Middle frontal gyrus (tissue), 1 donor: ENCODE measurements around the gene BET1L.

Experiments
- DNase-seq: peaks from one replicate; pipeline ENCODE4 v3.0.0-alpha.2; 2015; ENCODE audit warnings: low spot score; ENCODE audit errors: extremely low spot score

The BET1L gene

DNA sequence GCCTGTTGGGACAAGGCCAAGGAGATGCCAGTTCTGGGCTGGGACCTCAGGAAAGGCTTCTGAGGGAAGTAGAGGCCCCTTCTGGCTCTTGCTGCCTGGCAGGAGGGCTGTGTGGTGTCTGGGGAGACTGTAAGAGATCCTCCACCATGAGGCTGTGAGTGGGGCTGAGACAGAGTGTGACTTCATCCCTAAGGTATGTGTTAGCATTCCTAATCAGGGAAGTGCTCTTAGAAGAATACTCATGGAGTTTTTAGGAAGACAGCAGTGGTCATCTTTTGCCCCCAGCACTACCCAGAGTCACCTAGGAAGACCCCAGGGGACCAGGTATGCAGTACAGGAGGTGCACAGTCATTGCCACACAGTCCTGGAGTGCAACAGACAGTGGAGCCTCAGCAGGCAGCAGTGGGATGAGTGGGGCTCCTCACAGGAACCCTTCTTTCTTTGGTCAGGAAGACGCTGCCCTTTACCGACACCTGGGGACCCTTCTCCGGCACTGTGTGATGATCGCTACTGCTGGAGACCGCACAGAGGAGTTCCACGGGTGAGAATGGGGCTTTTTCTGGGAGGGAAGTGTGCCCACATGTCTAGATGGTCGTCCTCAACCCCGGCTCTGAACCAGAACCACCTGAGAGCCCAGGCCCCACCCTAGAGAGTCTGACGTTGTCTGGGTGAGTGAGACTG lies 3.1 kb upstream of the BET1L start:
- DNase-seq, result no peak

DNA sequence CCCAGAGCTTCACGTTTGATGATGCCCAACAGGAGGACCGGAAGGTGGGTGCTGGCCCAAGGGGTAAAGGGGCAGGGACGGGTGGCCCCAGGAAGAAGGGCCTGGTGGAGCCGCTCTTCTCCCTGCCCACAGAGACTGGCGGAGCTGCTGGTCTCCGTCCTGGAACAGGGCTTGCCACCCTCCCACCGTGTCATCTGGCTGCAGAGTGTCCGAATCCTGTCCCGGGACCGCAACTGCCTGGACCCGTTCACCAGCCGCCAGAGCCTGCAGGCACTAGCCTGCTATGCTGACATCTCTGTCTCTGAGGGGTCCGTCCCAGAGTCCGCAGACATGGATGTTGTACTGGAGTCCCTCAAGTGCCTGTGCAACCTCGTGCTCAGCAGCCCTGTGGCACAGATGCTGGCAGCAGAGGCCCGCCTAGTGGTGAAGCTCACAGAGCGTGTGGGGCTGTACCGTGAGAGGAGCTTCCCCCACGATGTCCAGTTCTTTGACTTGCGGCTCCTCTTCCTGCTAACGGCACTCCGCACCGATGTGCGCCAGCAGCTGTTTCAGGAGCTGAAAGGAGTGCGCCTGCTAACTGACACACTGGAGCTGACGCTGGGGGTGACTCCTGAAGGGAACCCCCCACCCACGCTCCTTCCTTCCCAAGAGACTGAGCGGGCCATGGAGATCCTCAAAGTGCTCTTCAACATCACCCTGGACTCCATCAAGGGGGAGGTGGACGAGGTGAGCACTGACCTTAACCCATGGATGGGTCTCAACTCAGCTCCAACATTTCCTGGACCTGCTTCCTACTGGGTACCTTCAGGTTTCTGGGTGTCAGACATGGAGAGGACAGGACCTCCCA lies 2.3 kb upstream of the BET1L start:
- DNase-seq, result no peak

DNA sequence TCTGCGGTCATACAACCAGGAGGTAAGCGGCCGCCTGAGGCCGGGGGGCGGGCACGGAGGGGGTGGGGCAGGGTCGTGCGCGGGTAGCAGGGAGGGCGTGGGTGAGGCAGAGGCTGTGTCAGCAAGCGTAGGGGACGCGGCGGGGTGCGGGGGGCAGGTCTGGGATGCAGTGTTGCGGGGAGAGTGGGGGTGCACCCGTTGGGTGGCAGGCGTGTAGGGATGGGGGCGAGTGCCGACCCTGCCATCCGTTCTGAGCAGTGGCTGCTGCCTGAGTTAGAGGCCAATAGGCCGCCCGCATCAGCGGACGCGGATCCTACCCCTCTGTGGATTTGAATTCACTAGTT lies 1.7 kb upstream of the BET1L start:
- no peak for DNase-seq

DNA sequence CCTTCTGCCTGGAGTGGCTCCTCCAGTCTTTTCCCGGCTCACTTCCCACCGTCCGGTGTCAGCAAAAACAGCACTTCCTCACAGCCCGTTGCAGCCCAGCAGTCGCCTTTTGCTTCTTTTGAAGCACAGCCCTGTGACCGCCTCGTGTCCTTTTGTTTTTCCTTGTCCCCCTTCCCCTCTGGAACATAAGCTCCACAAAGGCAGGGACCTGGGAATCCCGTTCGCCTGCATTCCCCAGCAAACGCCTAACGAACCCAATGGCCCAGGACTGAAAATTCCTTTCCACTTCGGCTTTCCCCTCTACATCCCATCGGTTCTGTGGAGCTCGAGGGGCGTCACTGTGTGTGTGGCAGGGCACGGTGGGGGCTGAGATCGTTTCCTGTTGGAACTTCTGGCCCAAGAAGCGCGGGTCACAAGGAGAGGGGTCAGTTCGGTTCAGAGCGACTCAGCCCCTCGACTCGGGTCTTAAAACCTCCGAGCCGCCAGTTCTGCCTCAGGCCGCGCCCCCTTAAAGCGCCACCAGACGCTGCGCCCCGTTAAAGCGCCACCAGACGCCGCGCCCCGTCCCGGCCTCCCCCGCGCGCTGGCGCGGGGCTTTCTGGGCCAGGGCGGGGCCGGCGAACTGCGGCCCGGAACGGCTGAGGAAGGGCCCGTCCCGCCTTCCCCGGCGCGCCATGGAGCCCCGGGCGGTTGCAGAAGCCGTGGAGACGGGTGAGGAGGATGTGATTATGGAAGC lies 1.1 kb upstream of the BET1L start:
- DNase-seq, result peak; percentile 56

DNA sequence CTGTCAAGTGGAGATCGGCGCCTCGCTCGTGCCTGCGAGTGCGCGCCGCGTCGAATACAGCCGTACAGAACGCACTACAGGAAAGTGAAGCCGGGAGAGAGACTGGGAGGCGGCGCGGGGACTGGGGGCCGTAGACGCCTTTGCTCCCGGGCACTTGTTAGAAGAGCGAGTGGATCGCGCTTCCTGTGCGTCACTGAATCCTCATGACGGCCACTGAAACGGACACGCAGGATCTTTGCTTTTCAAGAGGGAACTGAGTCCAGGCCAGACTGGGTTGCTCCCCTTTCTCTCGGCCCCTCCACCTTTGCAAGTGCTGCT lies 623 bp upstream of the BET1L start:
- DNase-seq, result no peak

DNA sequence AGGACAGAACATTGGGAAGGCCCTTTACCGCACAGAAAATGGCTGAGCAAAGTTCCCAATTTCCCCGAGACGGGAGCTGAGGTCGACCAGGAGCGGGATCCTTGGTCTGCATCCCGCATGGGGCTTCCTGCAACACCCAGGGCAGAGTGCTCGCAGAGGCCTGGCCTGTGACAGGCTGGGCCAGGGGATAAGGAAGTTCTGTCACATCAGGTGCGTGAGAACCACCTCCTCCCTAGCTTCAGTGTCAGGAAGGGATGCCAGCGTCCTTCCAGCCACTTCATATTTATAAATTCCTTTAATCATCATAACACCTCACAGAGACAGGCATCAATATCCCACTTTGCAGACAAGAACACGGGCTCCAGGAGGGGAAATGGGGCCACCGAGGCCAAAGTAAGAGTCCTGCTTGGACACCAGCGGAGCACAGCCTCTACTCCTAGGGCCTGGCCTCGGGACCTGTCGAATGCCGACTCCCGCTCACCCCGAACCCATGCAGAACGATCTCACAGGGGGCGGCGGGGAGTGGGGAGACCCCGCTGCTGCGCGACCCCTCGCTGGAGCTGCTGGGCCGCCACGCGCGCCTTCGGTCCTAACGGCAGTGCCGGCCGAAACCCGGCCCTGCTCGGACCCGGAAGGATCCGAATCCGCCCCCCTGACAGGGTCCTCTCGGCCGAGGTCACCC lies 532 bp downstream of the BET1L start:
- DNase-seq, result no peak

DNA sequence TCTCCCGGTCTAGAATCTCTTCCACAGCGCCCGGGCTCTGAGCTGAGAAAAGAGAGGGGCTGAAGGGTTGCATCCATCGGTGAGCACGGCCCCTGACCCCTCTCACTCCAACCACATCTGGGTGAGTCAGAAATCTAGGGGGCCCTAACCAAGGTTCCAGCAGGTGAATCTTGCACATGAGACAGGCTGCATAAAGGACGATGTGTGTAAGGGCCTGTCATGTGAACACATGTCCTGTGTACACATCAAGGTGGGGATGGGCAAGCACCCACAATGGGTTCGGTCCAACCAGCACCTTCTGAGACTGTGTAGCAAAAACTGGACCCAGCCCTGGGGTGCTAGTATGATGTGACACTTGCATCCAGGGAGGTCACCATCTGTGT lies 1.2 kb downstream of the BET1L start:
- DNase-seq, result no peak

DNA sequence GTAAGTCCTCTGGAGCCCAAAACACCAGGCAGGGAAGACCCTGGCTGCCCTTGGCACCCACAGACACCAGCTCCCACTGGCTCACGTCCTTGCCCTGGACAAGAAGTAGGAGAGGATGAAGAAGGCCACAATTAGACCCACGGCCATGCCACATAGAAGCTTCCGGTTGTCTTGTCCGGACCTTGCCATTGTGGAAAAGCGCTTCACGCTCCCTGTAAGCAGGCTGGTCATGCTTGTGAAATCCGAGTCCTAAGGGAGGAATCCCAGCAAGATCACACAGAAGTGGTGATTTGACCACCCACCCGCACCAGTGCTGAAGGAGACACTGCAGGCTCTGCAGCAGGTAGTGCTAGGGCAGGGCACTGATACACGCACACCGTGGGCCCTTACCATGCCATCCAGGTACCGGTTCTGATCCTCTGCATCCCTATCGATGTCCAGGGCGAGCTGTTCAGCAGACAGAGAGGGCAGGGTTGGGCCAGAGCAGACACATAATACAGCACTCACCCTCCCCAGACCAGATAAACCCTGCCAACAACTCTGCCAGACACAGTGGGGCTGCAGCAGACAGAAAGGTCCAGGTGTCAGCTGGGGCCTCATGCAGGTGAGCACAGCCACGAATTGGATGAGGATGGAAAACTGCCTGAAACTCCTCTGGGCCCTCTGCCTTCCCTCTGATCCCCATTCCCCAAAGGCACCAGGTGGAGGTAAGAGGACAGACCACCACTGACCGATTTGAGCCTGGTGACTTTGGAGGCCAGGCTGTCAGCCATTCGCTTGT lies 1.8 kb downstream of the BET1L start:
- no peak for DNase-seq

DNA sequence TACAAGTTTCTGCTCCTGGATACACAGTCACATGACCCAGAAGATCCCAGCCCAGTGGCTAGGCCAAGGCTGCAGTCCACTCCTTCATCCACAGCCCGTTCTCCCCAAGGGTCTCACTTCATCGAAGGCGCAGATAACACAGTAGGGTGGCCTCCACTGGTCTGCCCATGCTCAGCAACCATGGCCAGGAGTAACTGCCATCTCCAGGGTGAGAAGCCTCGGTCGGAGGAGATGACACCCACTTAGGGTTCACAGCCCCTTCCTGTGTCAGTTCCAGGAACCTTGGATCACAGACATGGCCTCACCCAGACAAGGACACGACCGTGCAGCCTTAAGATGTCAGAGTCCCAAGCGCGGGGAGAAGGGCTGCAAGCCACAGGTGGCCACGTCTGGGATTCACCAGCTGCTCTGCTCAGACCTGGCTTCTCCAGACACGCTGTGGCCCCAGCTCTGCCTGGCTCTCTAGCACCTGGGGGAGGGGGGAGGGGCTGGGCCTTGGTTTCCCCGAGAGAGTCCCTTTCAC lies 2.6 kb downstream of the BET1L start:
- DNase-seq, result no peak

DNA sequence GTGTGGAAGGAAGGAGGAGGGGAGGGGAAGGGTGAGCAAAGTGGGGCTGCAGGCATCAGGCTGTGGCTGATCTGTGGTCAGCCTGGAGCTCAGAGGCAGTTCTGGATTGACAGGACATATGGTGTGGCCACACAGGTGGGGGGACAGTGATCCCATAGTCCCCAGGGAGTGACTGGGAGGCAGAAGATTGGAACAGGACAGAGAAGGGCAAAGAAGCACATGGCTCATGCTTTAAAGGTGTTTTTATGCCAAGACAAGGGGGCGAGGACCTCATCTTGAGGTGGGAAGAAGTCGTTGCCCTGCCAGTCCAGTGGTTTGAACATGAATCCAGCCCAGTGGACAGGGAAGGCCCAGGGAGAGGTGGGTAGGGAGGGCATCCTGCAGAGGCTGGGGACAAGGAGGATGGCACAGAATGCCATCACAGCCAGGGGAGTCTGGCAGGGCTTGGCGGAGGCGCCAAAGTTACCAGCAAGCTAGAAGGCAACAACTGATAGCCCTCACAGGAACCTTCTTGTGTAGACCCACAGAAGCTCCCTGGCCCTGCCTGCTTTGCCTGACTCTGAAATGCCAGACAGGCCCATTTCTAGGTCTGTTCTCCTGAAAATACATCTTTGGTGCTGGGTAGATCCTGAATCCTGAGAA lies 3.1 kb downstream of the BET1L start:
- DNase-seq, result no peak

DNA sequence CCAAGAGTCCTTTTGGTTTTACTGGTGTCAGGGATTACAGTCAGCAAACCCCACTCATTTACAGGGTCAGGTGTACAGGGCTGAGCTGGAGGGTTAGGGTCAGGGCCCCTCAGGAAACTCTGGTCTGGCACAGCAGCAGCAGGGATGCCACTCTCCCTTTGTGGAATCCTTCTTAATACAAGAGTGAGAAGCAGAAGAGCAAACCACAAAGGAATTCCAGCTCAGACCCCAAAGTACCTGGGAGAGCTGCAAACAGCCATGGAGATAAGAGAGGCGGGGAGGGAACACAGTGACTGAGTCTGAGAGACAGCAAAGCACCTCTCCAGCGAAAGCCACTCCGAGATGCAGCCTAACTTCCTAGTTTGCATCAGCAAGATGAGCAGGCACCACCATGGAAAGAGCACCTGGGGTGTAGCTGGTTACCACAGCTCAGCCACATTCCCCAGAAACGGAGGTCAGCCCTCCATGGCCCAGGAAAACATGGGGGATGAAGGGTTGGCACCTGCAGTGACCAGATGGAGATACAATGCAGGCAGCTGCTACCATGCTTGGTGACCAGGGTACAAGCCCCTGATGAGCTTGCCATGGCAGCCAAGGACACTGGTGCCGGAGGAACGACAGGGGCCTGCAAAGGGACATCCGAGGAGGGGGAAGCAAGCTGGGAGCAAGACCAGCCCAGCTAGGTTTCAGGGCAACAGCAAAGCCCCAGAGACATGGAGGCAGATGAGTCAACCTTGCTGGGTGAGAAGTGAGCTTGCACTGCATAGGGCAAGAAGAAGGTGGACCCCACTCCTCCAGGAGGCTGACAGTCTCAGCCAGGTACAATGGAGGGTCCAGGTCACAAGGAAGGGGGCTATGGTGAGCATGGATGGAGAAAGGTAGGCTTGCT lies 3.9 kb downstream of the BET1L start:
- DNase-seq, result no peak

DNA sequence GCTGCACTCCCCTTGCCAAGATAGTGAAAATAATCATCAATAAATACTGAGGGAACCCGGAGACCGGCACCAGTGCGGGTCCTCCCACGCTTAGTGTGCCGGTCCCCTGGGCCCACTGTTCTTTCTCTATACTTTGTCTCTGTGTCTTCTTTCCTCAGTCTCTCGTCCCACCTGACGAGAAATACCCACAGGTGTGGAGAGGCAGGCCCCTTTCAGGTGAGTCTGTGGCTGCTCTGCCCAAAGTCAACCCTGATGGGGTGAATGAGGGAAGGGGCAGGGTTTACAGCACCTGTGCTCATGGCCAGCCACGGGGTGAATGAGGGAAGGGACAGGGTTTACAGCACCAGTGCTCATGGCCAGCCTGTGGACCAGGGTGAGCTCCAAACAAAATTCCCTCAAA lies 4.7 kb downstream of the BET1L start:
- DNase-seq, result no peak

DNA sequence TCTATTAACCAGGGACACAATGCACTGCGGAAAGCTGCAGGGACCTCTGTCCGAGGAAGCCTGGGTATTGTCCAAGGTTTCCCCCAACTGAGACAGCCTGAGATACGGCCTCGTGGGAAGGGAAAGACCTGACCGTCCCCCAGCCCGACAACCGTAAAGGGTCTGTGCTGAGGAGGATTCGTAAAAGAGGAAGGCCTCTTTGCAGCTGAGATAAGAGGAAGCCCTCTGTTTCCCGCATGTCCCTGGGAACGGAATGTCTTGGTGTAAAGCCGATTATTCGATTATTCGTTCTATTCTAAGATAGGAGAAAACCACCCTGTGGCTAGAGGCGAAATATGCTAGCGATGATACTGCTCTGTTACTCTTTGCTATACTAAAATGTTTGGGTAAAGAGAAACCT lies 5.2 kb downstream of the BET1L start:
- no peak for DNase-seq

DNA sequence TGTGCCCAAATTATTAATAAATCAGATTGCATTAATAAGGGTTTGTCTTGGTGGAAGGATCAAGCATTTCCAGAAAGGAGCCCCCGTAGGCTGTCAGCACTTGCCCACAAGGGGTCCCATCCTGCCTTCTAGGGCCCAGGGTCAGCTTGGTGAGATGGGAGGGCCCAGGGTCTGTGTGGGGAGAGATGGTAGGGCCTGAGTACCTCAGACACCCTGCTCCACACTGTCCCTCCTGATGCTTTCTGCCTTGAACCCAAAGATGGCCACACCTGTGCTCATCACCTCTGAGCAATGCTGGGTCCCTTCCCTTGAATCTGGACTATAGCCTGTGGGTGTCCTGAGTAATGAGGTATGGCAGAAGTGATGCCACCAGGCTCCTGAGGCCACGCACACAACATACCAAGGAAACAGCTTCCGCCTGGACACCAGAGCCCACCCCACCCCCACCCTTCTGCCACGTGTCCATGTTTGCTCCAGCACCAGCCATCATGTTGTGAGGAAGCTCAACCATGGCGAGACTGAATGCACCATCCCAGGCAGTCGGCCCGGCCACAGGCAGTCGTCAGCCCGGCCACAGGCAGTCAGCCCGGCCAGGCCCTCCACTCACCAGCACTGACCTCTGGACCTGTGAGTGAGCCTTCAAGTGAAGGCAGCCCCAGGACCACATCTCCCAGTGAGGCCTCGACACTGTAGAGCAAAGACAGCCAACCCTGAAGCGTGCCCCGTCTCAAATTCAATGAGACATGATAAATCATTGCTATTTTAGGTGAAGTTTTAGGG lies 6.8 kb downstream of the BET1L start:
- no peak for DNase-seq

DNA sequence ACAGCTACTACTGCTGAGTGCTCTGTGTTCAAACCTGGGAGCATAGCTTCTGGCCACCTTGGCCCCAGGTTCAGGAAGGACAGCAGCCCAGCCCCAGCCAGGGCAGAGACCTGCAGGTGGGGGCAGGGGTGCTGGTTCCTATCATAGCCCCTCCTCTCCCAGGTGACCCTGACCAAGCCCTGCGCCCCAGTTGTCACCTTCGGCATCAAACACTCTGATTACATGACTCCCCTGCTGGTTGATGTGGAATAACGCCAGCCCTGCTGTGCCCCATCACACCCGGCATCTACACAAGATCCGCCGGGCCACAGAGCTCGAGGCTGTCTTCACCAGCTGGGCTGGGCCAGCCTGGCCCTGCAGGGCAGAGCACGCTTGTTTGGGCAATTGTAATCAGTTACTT lies 7.4 kb downstream of the BET1L start:
- DNase-seq, result no peak

DNA sequence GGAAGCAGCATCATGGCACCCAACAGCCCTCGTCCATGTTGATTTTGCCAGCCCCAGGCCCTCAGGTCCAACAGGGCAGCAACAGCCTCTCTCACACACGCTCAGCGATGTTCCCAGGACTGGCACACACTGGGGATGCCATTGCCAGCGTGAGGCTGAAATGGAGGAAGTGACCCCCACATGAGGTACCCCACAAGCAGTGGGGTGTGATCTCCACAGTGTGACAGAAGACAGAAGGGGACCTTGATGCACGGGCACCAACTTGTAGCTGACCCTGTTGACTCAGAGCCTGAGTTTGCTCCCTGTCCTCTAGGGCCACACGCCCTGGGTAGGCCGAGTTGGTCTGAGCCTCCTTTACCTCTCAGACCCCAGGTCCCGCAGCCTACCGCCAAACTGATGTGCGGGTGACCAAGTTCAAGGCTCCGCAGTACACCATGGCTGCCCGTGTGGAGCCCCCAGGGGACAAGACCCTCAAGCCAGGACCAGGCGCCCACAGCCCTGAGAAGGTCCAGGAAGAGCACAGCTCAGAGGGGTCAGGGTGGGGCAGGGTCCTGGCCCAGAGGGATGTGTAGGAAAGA lies 8.1 kb downstream of the BET1L start:
- no peak for DNase-seq

DNA sequence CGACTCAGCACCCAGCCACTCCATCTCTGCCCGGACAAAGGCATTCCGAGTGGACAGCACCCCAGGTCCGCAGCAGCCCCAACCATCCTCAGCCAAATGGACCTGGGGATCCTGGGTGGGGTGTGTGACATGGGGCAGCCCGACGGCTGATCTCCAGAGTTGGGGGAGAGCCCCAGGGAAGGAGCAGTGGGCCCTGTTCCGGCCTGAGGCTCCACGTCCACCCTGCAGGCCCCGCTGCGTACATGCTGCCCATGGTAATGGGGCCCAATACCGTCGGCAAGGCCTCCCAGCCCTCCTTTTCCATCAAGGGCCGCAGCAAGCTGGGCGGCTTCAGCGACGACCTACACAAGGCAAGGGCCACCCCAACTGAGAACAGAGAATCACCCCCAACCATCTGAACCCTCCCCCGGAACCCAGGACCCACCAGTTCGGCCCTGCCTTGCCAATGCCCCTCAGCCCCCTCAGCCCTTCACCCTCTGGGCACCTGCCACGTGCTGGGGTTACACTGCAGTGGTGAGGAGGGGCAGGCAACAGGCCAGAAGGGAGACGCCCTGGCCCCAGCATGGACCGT lies 8.9 kb downstream of the BET1L start:
- DNase-seq, result no peak

DNA sequence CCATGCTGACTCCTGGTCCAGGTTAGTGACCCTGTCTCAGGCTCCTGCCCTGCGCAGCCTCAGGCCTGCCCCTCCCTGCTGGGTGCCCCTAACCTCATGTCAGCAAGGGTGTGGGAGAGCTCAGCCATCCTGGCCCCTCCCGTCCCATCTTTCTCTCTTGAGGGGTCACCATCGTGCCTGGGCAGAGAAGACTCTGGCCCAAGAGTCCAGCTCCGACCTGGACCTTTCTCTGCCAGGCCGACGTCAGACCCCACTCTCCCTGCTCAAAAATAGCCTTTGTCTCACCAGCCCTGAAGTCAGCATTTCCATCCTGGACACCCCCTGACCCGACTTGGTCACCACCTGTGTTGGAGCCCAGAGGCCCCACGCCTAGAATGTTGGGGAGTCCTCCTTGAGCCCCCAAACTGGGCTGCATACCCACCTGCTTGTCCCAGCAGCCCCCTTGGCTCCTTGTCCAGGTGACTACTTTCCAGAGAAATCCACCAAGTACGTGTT lies 9.4 kb downstream of the BET1L start:
- DNase-seq, result no peak
